Measurements from ENCODE around the gene AOPEP. TPM values are rescaled to one million over a fixed set of nuclear protein-coding genes. Genes with fewer than 3 reads are reported as not detected.

AOPEP gene
- total and polyA plus RNA-seq, 4 donors: 210 to 311 (median 285) TPM

GRCh38 chr9:95063300-95063699 lies 336.8 kb downstream of the AOPEP start:
- no peak overlapping the region for H3K4me3 ChIP-seq (ENCODE audit: low read length in 2 of 2)
- WGBS, 2 donors: 46 to 48% methylated on average over 10 of the region's 10 CpGs
- no peaks in the 10 kb centered on the region for H3K27me3 ChIP-seq (ENCODE audit: control insufficient read depth in 1 of 2, insufficient read depth in 2 of 2, low read length in 1 of 2)
- peak overlapping the region; percentile 20 to 65 for H3K27ac ChIP-seq (ENCODE audit: low read depth in 1 of 2, low read length in 2 of 2)
- no peaks in the 10 kb centered on the region for H3K9me3 ChIP-seq (ENCODE audit: control insufficient read depth, low read length)
- DNase-seq (peak in 1 of 2 donors; percentile 51), ATAC-seq (ENCODE audit: low FRiP score) (no peak)
- intact Hi-C loops (cut with DNase I): no loop called here
- H3K36me3 ChIP-seq (ENCODE audit: control insufficient read depth in 1 of 2, insufficient read depth in 2 of 2, low read length in 1 of 2): peaks cover 1 to 2% of the 10 kb centered on the region in 2 donors
- H3K4me1 ChIP-seq (ENCODE audit: control insufficient read depth in 1 of 2, insufficient read depth in 2 of 2, low read length in 2 of 2): peaks cover 2 to 15% of the 10 kb centered on the region in 2 donors

DNA sequence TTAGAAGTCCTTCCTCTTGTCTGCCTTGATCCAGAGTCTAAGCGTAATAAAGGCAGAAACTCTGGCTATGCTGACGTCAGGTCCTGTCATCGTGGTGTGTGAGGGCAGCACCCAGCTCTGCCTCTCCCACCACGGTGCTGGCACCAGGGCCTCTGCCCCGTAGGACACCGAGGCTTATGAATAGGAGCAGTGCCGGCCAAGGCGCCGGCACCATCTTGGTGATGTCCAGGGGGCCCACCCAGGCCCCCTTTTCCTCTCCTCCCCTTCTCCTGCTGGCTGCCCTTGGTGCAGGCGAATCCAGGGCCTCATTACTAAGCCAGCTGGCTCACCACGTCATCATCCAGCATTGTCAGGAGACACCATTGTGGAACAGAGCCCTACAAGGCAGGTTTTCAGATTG lies 338.7 kb downstream of the AOPEP start:
- ATAC-seq (ENCODE audit: low FRiP score) (peak; percentile 68), DNase-seq (peak; percentile 59 to 79)
- Histone ChIP-seq H3K9me3 (ENCODE audit: control insufficient read depth, low read length) (no peaks in the 10 kb centered on the region), H3K27me3 (ENCODE audit: control insufficient read depth in 1 of 2, insufficient read depth in 2 of 2, low read length in 1 of 2) (no peaks in the 10 kb centered on the region), H3K4me1 (ENCODE audit: control insufficient read depth in 1 of 2, insufficient read depth in 2 of 2, low read length in 2 of 2) (peaks cover 4 to 9% of the 10 kb centered on the region in 2 donors), H3K27ac (ENCODE audit: low read depth in 1 of 2, low read length in 2 of 2) (peak overlapping the region; percentile 32 to 46), H3K36me3 (ENCODE audit: control insufficient read depth in 1 of 2, insufficient read depth in 2 of 2, low read length in 1 of 2) (peaks cover 1 to 2% of the 10 kb centered on the region in 2 donors), H3K4me3 (ENCODE audit: low read length in 2 of 2) (no peak overlapping the region)
- intact Hi-C loops (cut with DNase I): no loop called here
- WGBS, 2 donors: 6 to 11% methylated on average over 11 of the region's 11 CpGs

- intact Hi-C loops (cut with DNase I): no loop called here
- Histone ChIP-seq H3K27me3 (ENCODE audit: control insufficient read depth in 1 of 2, insufficient read depth in 2 of 2, low read length in 1 of 2) (no peaks in the 10 kb centered on the region), H3K4me3 (ENCODE audit: low read length in 2 of 2) (no peak overlapping the region), H3K36me3 (ENCODE audit: control insufficient read depth in 1 of 2, insufficient read depth in 2 of 2, low read length in 1 of 2) (peaks cover 1 to 2% of the 10 kb centered on the region in 2 donors), H3K27ac (ENCODE audit: low read depth in 1 of 2, low read length in 2 of 2) (peak overlapping the region; percentile 44 to 75), H3K9me3 (ENCODE audit: control insufficient read depth, low read length) (no peaks in the 10 kb centered on the region), H3K4me1 (ENCODE audit: control insufficient read depth in 1 of 2, insufficient read depth in 2 of 2, low read length in 2 of 2) (peaks cover 4 to 12% of the 10 kb centered on the region in 2 donors)
- no peak for ATAC-seq (ENCODE audit: low FRiP score)
- 29 to 31% methylated on average over 6 of the region's 6 CpGs for WGBS, 2 donors
- peak in 1 of 2 donors; percentile 66 for DNase-seq
Observed at GRCh38 chr9:95067057-95067456, 340.6 kb downstream of the AOPEP start.

DNA sequence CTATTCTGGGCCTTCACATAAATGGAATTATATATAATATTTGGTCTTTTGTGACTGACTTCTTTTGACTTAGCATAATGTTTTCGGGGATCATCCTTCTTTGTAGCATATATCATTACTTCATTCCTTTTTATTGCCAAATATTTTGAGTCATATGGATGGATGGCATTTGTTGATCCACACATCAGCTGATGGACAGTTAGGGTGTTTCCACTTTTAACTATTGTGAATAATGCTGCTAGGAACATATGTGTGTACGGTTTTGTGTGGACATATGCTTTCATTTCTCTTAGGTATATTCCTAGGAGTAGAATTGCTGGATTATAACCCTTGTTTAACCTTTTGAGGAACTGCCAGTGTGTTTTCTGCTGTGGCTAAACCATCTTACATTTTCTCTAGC lies 341.4 kb downstream of the AOPEP start:
- 15% methylated on average over 2 of the region's 2 CpGs for WGBS, 2 donors
- Histone ChIP-seq H3K4me3 (ENCODE audit: low read length in 2 of 2) (no peak overlapping the region), H3K27ac (ENCODE audit: low read depth in 1 of 2, low read length in 2 of 2) (peak overlapping the region; percentile 48 to 69), H3K36me3 (ENCODE audit: control insufficient read depth in 1 of 2, insufficient read depth in 2 of 2, low read length in 1 of 2) (peaks cover 0 to 2% of the 10 kb centered on the region in 2 donors), H3K9me3 (ENCODE audit: control insufficient read depth, low read length) (no peaks in the 10 kb centered on the region), H3K27me3 (ENCODE audit: control insufficient read depth in 1 of 2, insufficient read depth in 2 of 2, low read length in 1 of 2) (no peaks in the 10 kb centered on the region), H3K4me1 (ENCODE audit: control insufficient read depth in 1 of 2, insufficient read depth in 2 of 2, low read length in 2 of 2) (peaks cover 5 to 12% of the 10 kb centered on the region in 2 donors)
- ATAC-seq (ENCODE audit: low FRiP score): no peak
- intact Hi-C loops (cut with DNase I): no loop called here
- DNase-seq: no peak

DNA sequence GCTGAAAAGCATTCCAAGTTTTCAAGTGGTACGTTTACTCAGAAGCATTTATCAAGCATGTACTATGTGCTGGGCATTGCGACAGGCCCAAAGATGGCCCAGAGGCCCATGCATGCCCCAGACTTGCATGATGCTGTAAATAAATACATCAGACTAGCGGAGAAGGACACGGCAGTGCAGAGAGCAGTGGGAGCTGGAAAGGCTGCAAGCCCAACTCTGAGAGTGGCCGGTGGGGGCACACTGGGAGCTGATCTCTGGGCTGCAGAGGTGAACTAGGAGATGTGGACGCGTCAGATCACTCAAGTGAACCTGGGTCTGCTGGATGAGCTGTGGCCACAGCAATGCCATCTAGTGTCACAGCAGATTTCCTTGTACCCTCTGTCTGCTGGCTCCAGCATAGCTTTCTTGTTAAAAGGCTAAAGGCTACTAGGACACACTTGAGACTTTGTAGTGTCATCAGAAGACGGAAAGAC lies 344.1 kb downstream of the AOPEP start:
- Histone ChIP-seq H3K9me3 (ENCODE audit: control insufficient read depth, low read length) (no peaks in the 10 kb centered on the region), H3K27ac (ENCODE audit: low read depth in 1 of 2, low read length in 2 of 2) (peak overlapping the region in 1 of 2 donors; percentile 8), H3K27me3 (ENCODE audit: control insufficient read depth in 1 of 2, insufficient read depth in 2 of 2, low read length in 1 of 2) (no peaks in the 10 kb centered on the region), H3K4me3 (ENCODE audit: low read length in 2 of 2) (no peak overlapping the region), H3K4me1 (ENCODE audit: control insufficient read depth in 1 of 2, insufficient read depth in 2 of 2, low read length in 2 of 2) (peaks cover 5 to 14% of the 10 kb centered on the region in 2 donors), H3K36me3 (ENCODE audit: control insufficient read depth in 1 of 2, insufficient read depth in 2 of 2, low read length in 1 of 2) (peaks cover 2% of the 10 kb centered on the region in 2 donors)
- 5 to 11% methylated on average over 8 of the region's 8 CpGs for WGBS, 2 donors
- intact Hi-C loops (cut with DNase I): loop anchor here in 1 of 2 donors (5.0 kb wide), 1 partner anchor 57 kb away; no protein-coding TSS in a partner anchor
- DNase-seq (peak; percentile 47 to 68), ATAC-seq (ENCODE audit: low FRiP score) (no peak)

DNA sequence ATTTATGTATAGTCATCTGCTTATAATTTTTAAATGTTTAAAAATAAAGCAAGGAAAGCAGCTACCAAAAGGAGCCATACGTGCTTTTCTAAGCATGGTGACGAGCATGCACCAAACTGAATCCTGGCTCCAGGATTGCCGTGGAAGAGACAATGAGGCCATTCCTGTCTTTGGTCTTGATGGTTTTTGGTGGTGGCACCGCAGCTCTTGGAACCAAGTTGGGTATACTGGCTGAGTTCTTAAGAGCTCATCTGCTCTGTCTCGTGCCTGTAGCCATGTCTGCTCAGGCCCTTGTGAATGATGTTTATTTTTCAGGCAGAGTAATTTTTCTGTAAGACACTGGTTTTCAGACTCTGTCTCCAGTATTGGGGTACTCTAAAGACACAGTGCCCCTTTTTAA lies 345.0 kb downstream of the AOPEP start:
- no peak for ATAC-seq (ENCODE audit: low FRiP score)
- intact Hi-C loops (cut with DNase I): loop anchor here in 1 of 2 donors (5.0 kb wide), 1 partner anchor 56 kb away; no protein-coding TSS in a partner anchor
- peak in 1 of 2 donors; percentile 41 for DNase-seq
- no peaks in the 10 kb centered on the region for H3K27me3 ChIP-seq (ENCODE audit: control insufficient read depth in 1 of 2, insufficient read depth in 2 of 2, low read length in 1 of 2)
- H3K4me3 ChIP-seq (ENCODE audit: low read length in 2 of 2): no peak overlapping the region
- peaks cover 2% of the 10 kb centered on the region in 2 donors for H3K36me3 ChIP-seq (ENCODE audit: control insufficient read depth in 1 of 2, insufficient read depth in 2 of 2, low read length in 1 of 2)
- H3K9me3 ChIP-seq (ENCODE audit: control insufficient read depth, low read length): no peaks in the 10 kb centered on the region
- WGBS, 2 donors: 21 to 24% methylated on average over 5 of the region's 5 CpGs
- peak overlapping the region; percentile 32 to 60 for H3K27ac ChIP-seq (ENCODE audit: low read depth in 1 of 2, low read length in 2 of 2)
- peaks cover 7 to 12% of the 10 kb centered on the region in 2 donors for H3K4me1 ChIP-seq (ENCODE audit: control insufficient read depth in 1 of 2, insufficient read depth in 2 of 2, low read length in 2 of 2)

DNA sequence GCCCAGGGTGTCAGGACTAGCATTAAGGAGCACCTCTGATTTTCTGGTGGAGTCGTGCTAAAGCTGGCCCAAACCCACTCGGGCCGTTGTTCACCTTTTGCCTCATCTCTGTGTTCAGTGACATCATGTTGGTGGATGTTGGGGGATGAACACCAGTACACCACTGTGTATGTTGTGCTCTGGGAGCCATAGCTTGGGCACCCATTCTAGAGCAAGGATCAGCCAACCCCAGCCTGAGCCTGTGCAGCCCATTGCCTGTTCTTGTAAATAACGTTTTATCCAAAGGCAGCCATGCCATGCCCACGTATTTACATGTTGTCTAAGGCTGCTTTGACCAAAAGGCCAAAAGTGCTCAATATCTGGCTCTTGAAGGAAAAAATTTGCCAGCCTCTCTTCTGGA lies 345.4 kb downstream of the AOPEP start:
- Histone ChIP-seq H3K4me3 (ENCODE audit: low read length in 2 of 2) (no peak overlapping the region), H3K27me3 (ENCODE audit: control insufficient read depth in 1 of 2, insufficient read depth in 2 of 2, low read length in 1 of 2) (no peaks in the 10 kb centered on the region), H3K4me1 (ENCODE audit: control insufficient read depth in 1 of 2, insufficient read depth in 2 of 2, low read length in 2 of 2) (peaks cover 7 to 13% of the 10 kb centered on the region in 2 donors), H3K36me3 (ENCODE audit: control insufficient read depth in 1 of 2, insufficient read depth in 2 of 2, low read length in 1 of 2) (peaks cover 2% of the 10 kb centered on the region in 2 donors), H3K27ac (ENCODE audit: low read depth in 1 of 2, low read length in 2 of 2) (peak overlapping the region; percentile 28 to 32), H3K9me3 (ENCODE audit: control insufficient read depth, low read length) (no peaks in the 10 kb centered on the region)
- intact Hi-C loops (cut with DNase I): loop anchor here in 1 of 2 donors (5.0 kb wide), 1 partner anchor 55 kb away; no protein-coding TSS in a partner anchor
- peak in 1 of 2 donors; percentile 34 for DNase-seq
- ATAC-seq (ENCODE audit: low FRiP score): no peak
- WGBS, 2 donors: 25 to 29% methylated on average over 5 of the region's 5 CpGs

DNA sequence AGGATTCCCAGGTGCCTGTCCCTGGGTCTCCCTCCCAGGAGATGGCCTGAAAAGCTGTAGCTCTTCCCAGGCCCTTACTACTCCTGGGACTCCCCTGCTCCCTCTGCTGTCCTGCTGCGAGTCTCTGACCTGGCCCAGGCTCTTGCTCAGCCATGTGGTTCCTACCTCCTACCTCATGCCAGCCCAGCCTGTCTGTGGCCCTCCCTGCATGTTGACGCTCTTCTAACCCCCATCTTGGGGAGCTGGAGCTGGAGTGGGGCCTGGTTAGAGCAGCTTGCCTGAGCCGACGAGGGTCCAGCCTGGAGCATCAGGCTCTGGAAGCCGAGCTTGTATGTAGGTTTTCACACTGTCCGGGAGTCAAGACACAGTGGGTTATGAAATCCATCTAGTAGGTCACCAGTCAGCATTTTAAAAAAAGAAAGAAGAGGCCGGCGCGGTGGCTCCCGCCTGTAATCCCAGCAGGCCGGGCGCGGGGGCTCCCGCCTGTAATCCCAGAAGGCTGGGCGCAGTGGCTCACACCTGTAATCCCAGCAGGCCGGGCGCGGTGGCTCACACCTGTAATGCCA lies 346.6 kb downstream of the AOPEP start:
- ATAC-seq (ENCODE audit: low FRiP score) (peak; percentile 24), DNase-seq (peak in 1 of 2 donors; percentile 61)
- 63 to 66% methylated on average over 18 of the region's 18 CpGs for WGBS, 2 donors

More for the DNA sequence above, 346.6 kb downstream of the AOPEP start:
- peaks cover 7 to 8% of the 10 kb centered on the region in 2 donors for H3K4me1 ChIP-seq (ENCODE audit: control insufficient read depth in 1 of 2, insufficient read depth in 2 of 2, low read length in 2 of 2)
- peak overlapping the region in 1 of 2 donors; percentile 87 for H3K27ac ChIP-seq (ENCODE audit: low read depth in 1 of 2, low read length in 2 of 2)
- H3K4me3 ChIP-seq (ENCODE audit: low read length in 2 of 2): no peak overlapping the region
- no peaks in the 10 kb centered on the region for H3K27me3 ChIP-seq (ENCODE audit: control insufficient read depth in 1 of 2, insufficient read depth in 2 of 2, low read length in 1 of 2)
- peaks cover 0 to 2% of the 10 kb centered on the region in 2 donors for H3K36me3 ChIP-seq (ENCODE audit: control insufficient read depth in 1 of 2, insufficient read depth in 2 of 2, low read length in 1 of 2)
- H3K9me3 ChIP-seq (ENCODE audit: control insufficient read depth, low read length): no peaks in the 10 kb centered on the region
- intact Hi-C loops (cut with DNase I): loop anchor here in 1 of 2 donors (5.0 kb wide), 1 partner anchor 54 kb away; no protein-coding TSS in a partner anchor

All from aorta (tissue), 5 donors.